B cell (primary cell): ENCODE data around the gene LZTFL1.

ENCODE experiments used
- CTCF ChIP-seq: fragments of 200-600 bp; IDR thresholded peaks from one replicate; pipeline ENCODE4 v1.8.0; 2022; ENCODE audit warnings: antibody characterized with exemption, mild to moderate bottlenecking
- EZH2 ChIP-seq: IDR thresholded peaks from 2 replicates; pipeline ENCODE4 v1.6.1; 2012; ENCODE audit warnings: borderline replicate concordance, low read depth, mild to moderate bottlenecking, moderate library complexity, low read length; ENCODE audit not compliant: insufficient read depth, poor library complexity, severe bottlenecking

- TF ChIP-seq EZH2 (no peak), CTCF (no peak)
These were observed 27.6 kb downstream of the LZTFL1 start for GRCh38 chr3:45814322-45814721.
